Spleen (tissue), 11 donors: ENCODE data around the gene S100A6. TPM values are rescaled to one million over a fixed set of nuclear protein-coding genes. Genes with fewer than 3 reads are reported as not detected.

ENCODE experiments used
- DNase-seq: peaks from one replicate; pipeline ENCODE4 v3.0.0-alpha.2; 2020
- H3K27ac ChIP-seq, 8 donors: fragments of 200-600 bp; sonication (generic) in 7 of 8; 1 replicate in 4 of 8; 2 replicates in 4 of 8; pipeline versions ENCODE4 v1.5.0 to v1.8.0; 2016 to 2021; ENCODE audit warnings: inconsistent platforms in 4 of 8, mild to moderate bottlenecking in 4 of 8, moderate library complexity in 1 of 8
- H3K27me3 ChIP-seq, 7 donors: fragments of 200-600 bp; sonication (generic) in 6 of 7; replicated peaks in 1 of 7; 1 replicate in 4 of 7; 2 replicates in 3 of 7; pipeline versions ENCODE4 v1.5.0 to v1.8.0; 2016 to 2021; ENCODE audit warnings: inconsistent platforms in 3 of 7, mild to moderate bottlenecking in 1 of 7
- H3K36me3 ChIP-seq, 6 donors: fragments of 200-600 bp; sonication (generic) in 5 of 6; 1 replicate in 4 of 6; 2 replicates in 2 of 6; pipeline versions ENCODE4 v1.5.0 to v1.8.0; 2016 to 2021; ENCODE audit warnings: inconsistent platforms in 2 of 6
- H3K4me1 ChIP-seq, 6 donors: fragments of 200-600 bp; sonication (generic) in 5 of 6; 1 replicate in 3 of 6; 2 replicates in 3 of 6; pipeline versions ENCODE4 v1.5.0 to v1.8.0; 2016 to 2021; ENCODE audit warnings: inconsistent platforms in 3 of 6
- H3K4me3 ChIP-seq, 8 donors: fragments of 200-600 bp; sonication (generic) in 7 of 8; 1 replicate in 4 of 8; 2 replicates in 4 of 8; pipeline versions ENCODE4 v1.5.0 to v1.8.0; 2016 to 2021; ENCODE audit warnings: inconsistent platforms in 4 of 8, mild to moderate bottlenecking in 4 of 8, moderate library complexity in 2 of 8
- H3K9me3 ChIP-seq, 8 donors: fragments of 200-600 bp; sonication (generic) in 7 of 8; 1 replicate in 4 of 8; 2 replicates in 4 of 8; pipeline versions ENCODE4 v1.5.0 to v1.8.0; 2016 to 2021; ENCODE audit warnings: inconsistent platforms in 4 of 8
- CTCF ChIP-seq, 11 experiments: fragments of 200-600 bp in 7 of 11; fragments of 450-650 bp in 4 of 11; sonication (generic) in 4 of 11; IDR thresholded peaks in 8 of 11; conservative IDR thresholded peaks in 3 of 11; 1 replicate in 7 of 11; 2 replicates in 4 of 11; pipeline versions ENCODE4 v1.4.0 to v1.8.0; 2016 to 2021; ENCODE audit warnings: antibody characterized with exemption in 11 of 11, inconsistent platforms in 4 of 11, mild to moderate bottlenecking in 1 of 11
- POLR2A ChIP-seq, 3 donors: fragments of 450-650 bp; IDR thresholded peaks; one replicate each; pipeline ENCODE4 v1.5.1; 2017; ENCODE audit warnings: antibody characterized with exemption in 3 of 3, mild to moderate bottlenecking in 1 of 3
- POLR2AphosphoS5 ChIP-seq, 3 donors: sonication (generic); formaldehyde crosslinking; IDR thresholded peaks; one replicate each; pipeline ENCODE4 v1.5.1; 2017; ENCODE audit warnings: antibody characterized with exemption in 3 of 3
- WGBS, 5 donors: extraction: QIAGEN DNeasy Blood & Tissue Kit in 3 of 5; methylation state at CpG; one replicate each; pipeline versions ENCODE4 v1.1.5 to v1.1.7; 2013 to 2018; 5-methylcytosine and 5-hydroxymethylcytosine counted together
- intact Hi-C: fragments of 100-400 bp; cut with DNase I; formaldehyde crosslinking; loops from one replicate; pipeline ENCODE4 v1.15.0; 2023; ENCODE audit warnings: low total_unique reads
- polyA plus RNA-seq, 3 donors: library from polyadenylated mRNA; stranded (reverse); fragments of 200-250 nt; gene quantifications; one replicate each; pipeline ENCODE4 v1.2.1, GENCODE V29; 2013
- total RNA-seq, 7 donors: library from RNA; depleted of rRNA in 3 of 7; stranded (reverse); fragments of >200 nt in 3 of 7; fragmentation: NEBNext Ultra II Directional in 4 of 7; extraction: Animal tissue kit (Norgen Biotek cat#: 25700) in 4 of 7; gene quantifications; one replicate each; pipeline versions ENCODE4 v1.1.0 to v1.2.1, GENCODE V29; 2016 to 2021
- donor health status: healthy with polysubstance abuse.
- donor health status: DM: no; HTN: no; CAD: no; lungs with moderate emphysema.
- donor health status: DM: no; HTN: no; CAD: no.
- donor health status: Bipolar disorder and iron deficiency.
- donor health status: healthy.
- donor health status: DM: no; HTN: no; CAD: no.
- donor health status: DM: yes; HTN: yes; CAD: no.

The S100A6 gene
- total and polyA plus RNA-seq, 10 donors, result 121 to 779 (median 226) TPM

- intact Hi-C loops, result no loop called here
- H3K36me3 ChIP-seq, result no peaks in the 10 kb centered on the region
- H3K27me3 ChIP-seq, result no peaks in the 10 kb centered on the region
- no peak for DNase-seq
- no peaks in the 10 kb centered on the region for H3K9me3 ChIP-seq
- H3K27ac ChIP-seq, result no peak overlapping the region
- WGBS, 5 donors, result 75 to 100% (median 96%) methylated on average over 1 of the region's 1 CpG
- peaks cover 0 to 31% (median 10%) of the 10 kb centered on the region in 6 donors for H3K4me1 ChIP-seq
- TF ChIP-seq POLR2A (IDR thresholded peaks at IDR 0.05) (no peak), POLR2AphosphoS5 (IDR thresholded peaks at IDR 0.05) (no peak), CTCF (IDR thresholded peaks at IDR 0.05 in 8 of 11, conservative IDR thresholded peaks at IDR 0.05 in 3 of 11) (no peak)
- no peak overlapping the region for H3K4me3 ChIP-seq
Measured at GRCh38 chr1:153556348-153556747, 20.6 kb upstream of the S100A6 start.

- TF ChIP-seq POLR2AphosphoS5 (IDR thresholded peaks at IDR 0.05), result peak in 1 of 3 donors; percentile 16
- TF ChIP-seq CTCF (IDR thresholded peaks at IDR 0.05 in 8 of 11, conservative IDR thresholded peaks at IDR 0.05 in 3 of 11), result no peak
- TF ChIP-seq POLR2A (IDR thresholded peaks at IDR 0.05), result no peak
- no peaks in the 10 kb centered on the region for H3K9me3 ChIP-seq
- intact Hi-C loops, result no loop called here
- no peak overlapping the region for H3K4me3 ChIP-seq
- no peaks in the 10 kb centered on the region for H3K27me3 ChIP-seq
- H3K27ac ChIP-seq, result peak overlapping the region in 6 of 8 donors; percentile 22 to 75 (median 56)
- peaks cover 0 to 55% (median 16%) of the 10 kb centered on the region in 6 donors for H3K4me1 ChIP-seq
- WGBS, 5 donors, result 32 to 57% (median 48%) methylated on average over 2 of the region's 2 CpGs
- H3K36me3 ChIP-seq, result no peaks in the 10 kb centered on the region
- DNase-seq, result no peak
Measured at GRCh38 chr1:153553830-153554541, 18.2 kb upstream of the S100A6 start.

- H3K36me3 ChIP-seq, result no peaks in the 10 kb centered on the region
- 84 to 97% (median 95%) methylated on average over 12 of the region's 12 CpGs for WGBS, 5 donors
- intact Hi-C loops, result no loop called here
- peaks cover 0 to 64% (median 22%) of the 10 kb centered on the region in 6 donors for H3K4me1 ChIP-seq
- TF ChIP-seq POLR2AphosphoS5 (IDR thresholded peaks at IDR 0.05) (no peak), CTCF (IDR thresholded peaks at IDR 0.05 in 8 of 11, conservative IDR thresholded peaks at IDR 0.05 in 3 of 11) (no peak), POLR2A (IDR thresholded peaks at IDR 0.05) (no peak)
- no peaks in the 10 kb centered on the region for H3K27me3 ChIP-seq
- no peaks in the 10 kb centered on the region for H3K9me3 ChIP-seq
- peak overlapping the region in 3 of 8 donors; percentile 50 to 75 (median 65) for H3K27ac ChIP-seq
- H3K4me3 ChIP-seq, result no peak overlapping the region
- no peak for DNase-seq
Measured at GRCh38 chr1:153553096-153553495, 17.3 kb upstream of the S100A6 start.

- Histone ChIP-seq H3K4me3 (no peak overlapping the region), H3K27ac (no peak overlapping the region), H3K27me3 (no peaks in the 10 kb centered on the region), H3K9me3 (no peaks in the 10 kb centered on the region), H3K4me1 (peaks cover 0 to 70% (median 25%) of the 10 kb centered on the region in 6 donors), H3K36me3 (no peaks in the 10 kb centered on the region)
- intact Hi-C loops, result no loop called here
- no peak for TF ChIP-seq CTCF (IDR thresholded peaks at IDR 0.05 in 8 of 11, conservative IDR thresholded peaks at IDR 0.05 in 3 of 11)
- no peak for TF ChIP-seq POLR2AphosphoS5 (IDR thresholded peaks at IDR 0.05)
- TF ChIP-seq POLR2A (IDR thresholded peaks at IDR 0.05), result no peak
- 88 to 99% (median 95%) methylated on average over 6 to 8 of the region's 8 CpGs for WGBS, 5 donors
- peak; percentile 49 for DNase-seq
Measured at GRCh38 chr1:153552335-153552734, 16.5 kb upstream of the S100A6 start.
